Measurements from ENCODE around the gene TNFRSF13B.
"Not testable (repeated sequence)": the region's sequence is repeated elsewhere in the genome, so short reads cannot be mapped to it uniquely, and the experiment has no call there.

Gene TNFRSF13B

GRCh38 chr17:16955011-16955410 lies 16.9 kb downstream of the TNFRSF13B start:
- not testable (repeated sequence) for H3K56ac ChIP-seq (ENCODE audit: low read length); H3K36me3 ChIP-seq (ENCODE audit: control insufficient read depth, insufficient read depth, low read length); H3K4me2 ChIP-seq (ENCODE audit: low read length); H2BK5ac ChIP-seq (ENCODE audit: low read length); H3K4me1 ChIP-seq (ENCODE audit: control insufficient read depth, low read depth, low read length); H3K4ac ChIP-seq (ENCODE audit: low read depth, low read length); DNase-seq; H3K9ac ChIP-seq (ENCODE audit: low read length); H3K27me3 ChIP-seq (ENCODE audit: insufficient read depth, low read length, poor library complexity); H2BK120ac ChIP-seq (ENCODE audit: low read depth, low read length); H3K79me1 ChIP-seq (ENCODE audit: low read length); H2AK5ac ChIP-seq (ENCODE audit: low read length); H3K4me3 ChIP-seq (ENCODE audit: low read length); H4K5ac ChIP-seq (ENCODE audit: low read length); H3K79me2 ChIP-seq (ENCODE audit: control insufficient read depth, insufficient read depth, low read length); H3K27ac ChIP-seq (ENCODE audit: low read depth, low read length); H3K23ac ChIP-seq (ENCODE audit: low read length); H4K8ac ChIP-seq (ENCODE audit: low read depth, low read length); H2BK15ac ChIP-seq (replicated peaks; ENCODE audit: low read depth); H3K18ac ChIP-seq (ENCODE audit: low read length)
- WGBS (ENCODE audit: extremely low coverage, insufficient coverage, low lambda C conversion rate) = no CpG with 5 or more reads among the region's 6 CpGs

DNA sequence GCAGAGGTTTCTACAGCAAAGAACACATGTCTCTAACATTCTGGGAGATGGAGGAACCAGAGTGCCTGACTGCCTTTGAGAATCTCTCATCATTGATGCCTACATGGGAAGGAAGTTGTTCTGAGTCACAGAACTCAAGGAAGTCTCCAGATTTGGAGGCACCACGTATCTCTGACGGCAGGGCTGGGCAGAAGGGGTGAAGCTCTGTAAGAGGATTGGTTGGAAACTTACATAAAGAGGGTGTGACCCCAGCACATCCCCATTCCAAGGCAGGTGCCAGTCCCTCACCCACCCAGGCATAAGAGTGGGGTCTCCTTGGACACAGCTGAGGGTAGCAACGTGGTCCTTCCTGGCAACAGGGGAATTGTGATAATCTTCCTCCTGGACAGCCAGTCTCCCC lies 17.4 kb downstream of the TNFRSF13B start:
- Histone ChIP-seq H3K4me3 (ENCODE audit: low read length) (no peak overlapping the region), H4K5ac (ENCODE audit: low read length) (no peak overlapping the region), H3K4me1 (ENCODE audit: control insufficient read depth, low read depth, low read length) (no peaks in the 10 kb centered on the region), H3K36me3 (ENCODE audit: control insufficient read depth, insufficient read depth, low read length) (no peaks in the 10 kb centered on the region), H3K27ac (ENCODE audit: low read depth, low read length) (no peak overlapping the region), H3K9ac (ENCODE audit: low read length) (no peak overlapping the region), H3K27me3 (ENCODE audit: insufficient read depth, low read length, poor library complexity) (no peaks in the 10 kb centered on the region), H2BK5ac (ENCODE audit: low read length) (no peak overlapping the region), H2BK120ac (ENCODE audit: low read depth, low read length) (no peak overlapping the region), H3K79me2 (ENCODE audit: control insufficient read depth, insufficient read depth, low read length) (no peaks in the 10 kb centered on the region), H2AK5ac (ENCODE audit: low read length) (no peak overlapping the region), H4K8ac (ENCODE audit: low read depth, low read length) (no peak overlapping the region), H3K4me2 (ENCODE audit: low read length) (no peak overlapping the region), H3K23ac (ENCODE audit: low read length) (no peak overlapping the region), H3K79me1 (ENCODE audit: low read length) (no peaks in the 10 kb centered on the region), H3K4ac (ENCODE audit: low read depth, low read length) (no peak overlapping the region), H3K56ac (ENCODE audit: low read length) (no peak overlapping the region), H3K18ac (ENCODE audit: low read length) (no peak overlapping the region), H2BK15ac (replicated peaks; ENCODE audit: low read depth) (no peak overlapping the region)
- WGBS (ENCODE audit: extremely low coverage, insufficient coverage, low lambda C conversion rate) = no CpG with 5 or more reads among the region's 3 CpGs
- no peak for DNase-seq

DNA sequence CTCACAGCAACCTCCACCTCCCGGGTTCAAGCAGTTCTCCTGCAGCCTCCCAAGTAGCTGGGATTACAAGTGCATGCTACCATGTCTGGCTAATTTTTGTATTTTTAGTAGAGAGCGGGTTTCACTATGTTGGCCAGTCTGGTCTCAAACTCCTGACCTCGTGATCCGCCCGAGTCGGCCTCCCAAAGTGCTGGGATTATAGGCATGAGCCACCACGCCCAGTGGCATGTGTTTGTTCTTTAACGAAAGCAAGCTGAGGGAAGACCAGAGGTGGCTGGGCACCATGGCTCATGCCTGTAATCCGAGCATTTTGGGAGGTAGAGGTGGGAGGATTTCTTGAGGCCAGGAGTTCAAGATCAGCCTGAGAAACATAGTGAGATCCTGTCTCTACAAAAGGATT lies 18.1 kb downstream of the TNFRSF13B start:
- no peak for DNase-seq
- no CpG with 5 or more reads among the region's 9 CpGs for WGBS (ENCODE audit: extremely low coverage, insufficient coverage, low lambda C conversion rate)
- H3K36me3 ChIP-seq (ENCODE audit: control insufficient read depth, insufficient read depth, low read length) = no peaks in the 10 kb centered on the region
- no peak overlapping the region for H3K9ac ChIP-seq (ENCODE audit: low read length)
- H4K8ac ChIP-seq (ENCODE audit: low read depth, low read length) = no peak overlapping the region
- H3K27me3 ChIP-seq (ENCODE audit: insufficient read depth, low read length, poor library complexity) = no peaks in the 10 kb centered on the region
- H3K4me2 ChIP-seq (ENCODE audit: low read length) = no peak overlapping the region
- H3K79me1 ChIP-seq (ENCODE audit: low read length) = no peaks in the 10 kb centered on the region
- H3K79me2 ChIP-seq (ENCODE audit: control insufficient read depth, insufficient read depth, low read length) = no peaks in the 10 kb centered on the region
- H3K27ac ChIP-seq (ENCODE audit: low read depth, low read length) = no peak overlapping the region
- no peak overlapping the region for H3K23ac ChIP-seq (ENCODE audit: low read length)
- H3K56ac ChIP-seq (ENCODE audit: low read length) = no peak overlapping the region
- H3K18ac ChIP-seq (ENCODE audit: low read length) = no peak overlapping the region
- no peak overlapping the region for H3K4me3 ChIP-seq (ENCODE audit: low read length)
- no peak overlapping the region for H2BK5ac ChIP-seq (ENCODE audit: low read length)
- no peak overlapping the region for H2BK120ac ChIP-seq (ENCODE audit: low read depth, low read length)
- H2AK5ac ChIP-seq (ENCODE audit: low read length) = no peak overlapping the region
- H3K4ac ChIP-seq (ENCODE audit: low read depth, low read length) = no peak overlapping the region
- no peak overlapping the region for H2BK15ac ChIP-seq (replicated peaks; ENCODE audit: low read depth)
- H4K5ac ChIP-seq (ENCODE audit: low read length) = no peak overlapping the region
- H3K4me1 ChIP-seq (ENCODE audit: control insufficient read depth, low read depth, low read length) = no peaks in the 10 kb centered on the region

- Histone ChIP-seq H3K56ac (ENCODE audit: low read length) (no peak overlapping the region), H3K18ac (ENCODE audit: low read length) (no peak overlapping the region), H3K27me3 (ENCODE audit: insufficient read depth, low read length, poor library complexity) (no peaks in the 10 kb centered on the region), H2BK5ac (ENCODE audit: low read length) (no peak overlapping the region), H3K79me1 (ENCODE audit: low read length) (no peaks in the 10 kb centered on the region), H2BK120ac (ENCODE audit: low read depth, low read length) (no peak overlapping the region), H3K27ac (ENCODE audit: low read depth, low read length) (no peak overlapping the region), H3K4me3 (ENCODE audit: low read length) (no peak overlapping the region), H3K4ac (ENCODE audit: low read depth, low read length) (no peak overlapping the region), H3K36me3 (ENCODE audit: control insufficient read depth, insufficient read depth, low read length) (no peaks in the 10 kb centered on the region), H3K23ac (ENCODE audit: low read length) (no peak overlapping the region), H2BK15ac (replicated peaks; ENCODE audit: low read depth) (no peak overlapping the region), H4K5ac (ENCODE audit: low read length) (no peak overlapping the region), H3K4me1 (ENCODE audit: control insufficient read depth, low read depth, low read length) (no peaks in the 10 kb centered on the region), H3K79me2 (ENCODE audit: control insufficient read depth, insufficient read depth, low read length) (no peaks in the 10 kb centered on the region), H3K9ac (ENCODE audit: low read length) (no peak overlapping the region), H3K4me2 (ENCODE audit: low read length) (no peak overlapping the region), H4K8ac (ENCODE audit: low read depth, low read length) (no peak overlapping the region), H2AK5ac (ENCODE audit: low read length) (no peak overlapping the region)
- no CpG with 5 or more reads among the region's 3 CpGs for WGBS (ENCODE audit: extremely low coverage, insufficient coverage, low lambda C conversion rate)
- DNase-seq = no peak
These were observed 18.6 kb downstream of the TNFRSF13B start for GRCh38 chr17:16953347-16953746.

DNA sequence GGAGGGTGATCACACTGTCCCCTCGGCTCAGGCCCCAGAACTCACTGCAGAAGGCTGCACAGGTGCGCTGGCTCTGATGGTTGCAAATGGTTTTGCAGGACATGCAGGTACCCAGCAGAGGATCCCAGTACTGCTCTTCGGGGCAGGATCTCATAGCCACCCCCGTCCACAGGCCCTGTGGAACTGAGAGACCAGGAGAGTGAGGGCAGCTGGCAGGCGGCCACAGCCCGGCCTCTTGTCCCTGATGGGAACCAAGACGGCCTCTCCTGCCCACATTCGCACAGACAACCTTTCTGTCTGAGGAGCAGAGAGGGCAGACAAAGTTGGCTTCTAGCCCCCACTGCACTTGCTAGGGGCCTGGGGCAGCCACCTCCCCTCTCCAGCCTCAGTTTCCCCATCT lies 19.5 kb downstream of the TNFRSF13B start:
- Histone ChIP-seq H3K9ac (ENCODE audit: low read length) (no peak overlapping the region), H3K27ac (ENCODE audit: low read depth, low read length) (no peak overlapping the region), H2BK5ac (ENCODE audit: low read length) (no peak overlapping the region), H3K4me1 (ENCODE audit: control insufficient read depth, low read depth, low read length) (no peaks in the 10 kb centered on the region), H3K36me3 (ENCODE audit: control insufficient read depth, insufficient read depth, low read length) (no peaks in the 10 kb centered on the region), H3K18ac (ENCODE audit: low read length) (no peak overlapping the region), H2AK5ac (ENCODE audit: low read length) (no peak overlapping the region), H2BK120ac (ENCODE audit: low read depth, low read length) (no peak overlapping the region), H4K5ac (ENCODE audit: low read length) (no peak overlapping the region), H3K4me2 (ENCODE audit: low read length) (no peak overlapping the region), H3K79me2 (ENCODE audit: control insufficient read depth, insufficient read depth, low read length) (no peaks in the 10 kb centered on the region), H3K56ac (ENCODE audit: low read length) (no peak overlapping the region), H3K27me3 (ENCODE audit: insufficient read depth, low read length, poor library complexity) (no peaks in the 10 kb centered on the region), H2BK15ac (replicated peaks; ENCODE audit: low read depth) (no peak overlapping the region), H3K4me3 (ENCODE audit: low read length) (no peak overlapping the region), H3K4ac (ENCODE audit: low read depth, low read length) (no peak overlapping the region), H3K23ac (ENCODE audit: low read length) (no peak overlapping the region), H4K8ac (ENCODE audit: low read depth, low read length) (no peak overlapping the region), H3K79me1 (ENCODE audit: low read length) (no peaks in the 10 kb centered on the region)
- DNase-seq = no peak
- WGBS (ENCODE audit: extremely low coverage, insufficient coverage, low lambda C conversion rate) = no CpG with 5 or more reads among the region's 8 CpGs

GRCh38 chr17:16950488-16950887 lies 21.4 kb downstream of the TNFRSF13B start:
- Histone ChIP-seq H3K9ac (ENCODE audit: low read length) (no peak overlapping the region), H3K4me3 (ENCODE audit: low read length) (no peak overlapping the region), H3K27me3 (ENCODE audit: insufficient read depth, low read length, poor library complexity) (no peaks in the 10 kb centered on the region), H3K23ac (ENCODE audit: low read length) (no peak overlapping the region), H3K4me2 (ENCODE audit: low read length) (no peak overlapping the region), H2BK120ac (ENCODE audit: low read depth, low read length) (no peak overlapping the region), H3K79me2 (ENCODE audit: control insufficient read depth, insufficient read depth, low read length) (no peaks in the 10 kb centered on the region), H2AK5ac (ENCODE audit: low read length) (no peak overlapping the region), H3K4ac (ENCODE audit: low read depth, low read length) (no peak overlapping the region), H3K4me1 (ENCODE audit: control insufficient read depth, low read depth, low read length) (peaks cover 2% of the 10 kb centered on the region), H3K79me1 (ENCODE audit: low read length) (no peaks in the 10 kb centered on the region), H3K56ac (ENCODE audit: low read length) (no peak overlapping the region), H4K5ac (ENCODE audit: low read length) (no peak overlapping the region), H4K8ac (ENCODE audit: low read depth, low read length) (no peak overlapping the region), H3K18ac (ENCODE audit: low read length) (no peak overlapping the region), H2BK15ac (replicated peaks; ENCODE audit: low read depth) (no peak overlapping the region), H3K27ac (ENCODE audit: low read depth, low read length) (no peak overlapping the region), H2BK5ac (ENCODE audit: low read length) (no peak overlapping the region), H3K36me3 (ENCODE audit: control insufficient read depth, insufficient read depth, low read length) (no peaks in the 10 kb centered on the region)
- DNase-seq = no peak
- WGBS (ENCODE audit: extremely low coverage, insufficient coverage, low lambda C conversion rate) = no CpG with 5 or more reads among the region's 5 CpGs
